Keratinocyte (primary cell): ENCODE measurements around the gene TMBIM1. TPM values are rescaled to one million over a fixed set of nuclear protein-coding genes. Genes with fewer than 3 reads are reported as not detected.

Experiments used
- DNase-seq: peaks from one replicate; pipeline ENCODE4 v3.0.0-alpha.2; 2011; ENCODE audit warnings: low read depth, missing footprints, low spot score
- FAIRE-seq: peaks from 2 replicates; lab custom pipeline; 2011; peaks lifted over from hg19 to GRCh38; lab: Jason Lieb, UNC
- H2AFZ ChIP-seq: 2 replicates; pipeline ENCODE4 v1.6.0; 2012; ENCODE audit warnings: low read length, control low read depth, inconsistent platforms; ENCODE audit not compliant: control insufficient read depth
- H3K27ac ChIP-seq: 2 replicates; pipeline ENCODE4 v1.5.1; 2011; ENCODE audit warnings: low read length; ENCODE audit not compliant: control insufficient read depth, insufficient read depth
- H3K27me3 ChIP-seq: 3 replicates; pipeline ENCODE4 v1.6.0; 2011; ENCODE audit warnings: low read length; ENCODE audit not compliant: control insufficient read depth, insufficient read depth; ENCODE audit errors: extremely low read depth
- H3K36me3 ChIP-seq, 2 experiments: 2 replicates in 1 of 2; 3 replicates in 1 of 2; pipeline ENCODE4 v1.5.1; 2011; ENCODE audit warnings: low read length in 2 of 2, mild to moderate bottlenecking in 1 of 2; ENCODE audit not compliant: control insufficient read depth in 2 of 2, insufficient read depth in 2 of 2; ENCODE audit errors: extremely low read depth in 1 of 2
- H3K4me1 ChIP-seq: 3 replicates; pipeline ENCODE4 v1.5.1; 2011; ENCODE audit warnings: low read length; ENCODE audit not compliant: control insufficient read depth, insufficient read depth; ENCODE audit errors: extremely low read depth
- H3K4me2 ChIP-seq: 3 replicates; pipeline ENCODE4 v1.6.0; 2011; ENCODE audit warnings: low read depth, low read length; ENCODE audit not compliant: control insufficient read depth, insufficient read depth; ENCODE audit errors: extremely low read depth
- H3K4me3 ChIP-seq, 3 experiments: fragments of 200-600 bp in 1 of 3; sonication (generic) in 1 of 3; 2 replicates in 2 of 3; 3 replicates in 1 of 3; pipeline ENCODE4 v1.5.1; 2011 to 2016; ENCODE audit warnings: low read length in 3 of 3, mild to moderate bottlenecking in 3 of 3, control low read depth in 2 of 3, inconsistent platforms in 1 of 3, low read depth in 1 of 3, mixed read lengths in 1 of 3, mixed run types in 1 of 3, moderate library complexity in 1 of 3; ENCODE audit not compliant: control insufficient read depth in 2 of 3, insufficient read depth in 2 of 3; ENCODE audit errors: extremely low read depth in 1 of 3
- H3K79me2 ChIP-seq: 2 replicates; pipeline ENCODE4 v1.6.0; 2012; ENCODE audit warnings: low read length; ENCODE audit not compliant: control insufficient read depth, insufficient read depth
- H3K9ac ChIP-seq: 3 replicates; pipeline ENCODE4 v1.6.0; 2011; ENCODE audit warnings: low read length; ENCODE audit not compliant: control insufficient read depth, insufficient read depth; ENCODE audit errors: extremely low read depth
- H3K9me1 ChIP-seq: 3 replicates; pipeline ENCODE4 v1.6.0; 2011; ENCODE audit warnings: low read length; ENCODE audit not compliant: control insufficient read depth, insufficient read depth; ENCODE audit errors: extremely low read depth
- H3K9me3 ChIP-seq: 2 replicates; pipeline ENCODE4 v1.5.1; 2012; ENCODE audit warnings: low read depth, low read length; ENCODE audit not compliant: control insufficient read depth
- H4K20me1 ChIP-seq: 3 replicates; pipeline ENCODE4 v1.6.0; 2011; ENCODE audit warnings: low read length; ENCODE audit not compliant: control insufficient read depth, insufficient read depth; ENCODE audit errors: extremely low read depth
- CTCF ChIP-seq, 3 experiments: IDR thresholded peaks in 1 of 3; conservative IDR thresholded peaks in 1 of 3; optimal IDR thresholded peaks in 1 of 3; 2 replicates in 2 of 3; 3 replicates in 1 of 3; pipeline versions ENCODE3 to v1.5.1; 2011; ENCODE audit warnings: low read length in 3 of 3, mild to moderate bottlenecking in 3 of 3, moderate library complexity in 2 of 3, control low read depth in 1 of 3, inconsistent platforms in 1 of 3; ENCODE audit not compliant: insufficient read depth in 2 of 3; ENCODE audit errors: extremely low read depth in 1 of 3
- EZH2 ChIP-seq: IDR thresholded peaks from one replicate; pipeline ENCODE4 v1.6.1; 2012; ENCODE audit warnings: inconsistent platforms, mild to moderate bottlenecking, low read length, moderate library complexity
- dilution Hi-C: fragments of 300-500 bp; cut with MboI; formaldehyde crosslinking; loops from one replicate; pipeline ENCODE4 v1.7.0; 2020; ENCODE audit warnings: low sequenced_read_pairs; ENCODE audit not compliant: extremely low pct_ligation_motif_present
- polyA plus RNA-seq, 5 experiments: library from polyadenylated mRNA; depleted of rRNA in 3 of 5; stranded (reverse) in 3 of 5; stranded (forward) in 1 of 5; unstranded in 1 of 5; fragments of >200 nt; gene quantifications; 1 replicate in 1 of 5; 2 replicates in 3 of 5; 3 replicates in 1 of 5; pipeline versions ENCODE4 v1.2.1 to v1.2.3, GENCODE V29; 2011 to 2012; ENCODE audit warnings: missing spikeins in 2 of 5, low read depth in 1 of 5, low replicate concordance in 1 of 5

TMBIM1 gene
- polyA plus RNA-seq, 1 donor (not counting 4 experiments of a cell fraction or from before 2014, with no cell fraction given) = 609 TPM

- Histone ChIP-seq H3K4me1 (no peaks in the 10 kb centered on the region), H3K9me3 (no peaks in the 10 kb centered on the region), H3K79me2 (no peaks in the 10 kb centered on the region), H3K4me2 (no peak overlapping the region), H3K27ac (no peak overlapping the region), H4K20me1 (no peaks in the 10 kb centered on the region), H3K4me3 (no peak overlapping the region), H3K9me1 (no peaks in the 10 kb centered on the region), H2AFZ (no peak overlapping the region), H3K36me3 (no peaks in the 10 kb centered on the region), H3K9ac (no peak overlapping the region), H3K27me3 (no peaks in the 10 kb centered on the region)
- TF ChIP-seq CTCF (optimal IDR thresholded peaks at IDR 0.05 in 1 of 3, IDR thresholded peaks at IDR 0.05 in 1 of 3, conservative IDR thresholded peaks at IDR 0.05 in 1 of 3; ENCODE audit: extremely low read depth in 1 of 3, insufficient read depth in 2 of 3, low read length in 3 of 3) (no peak), EZH2 (no peak)
- no peak for FAIRE-seq
- dilution Hi-C loops = no loop called here
- DNase-seq = no peak
Measured at GRCh38 chr2:218331745-218332144, 39.4 kb upstream of the TMBIM1 start.

- FAIRE-seq (no peak), DNase-seq (no peak)
- H2AFZ ChIP-seq = no peak overlapping the region
- no peak overlapping the region for H3K4me3 ChIP-seq
- no peaks in the 10 kb centered on the region for H3K36me3 ChIP-seq
- H4K20me1 ChIP-seq = no peaks in the 10 kb centered on the region
- TF ChIP-seq EZH2 (no peak), CTCF (optimal IDR thresholded peaks at IDR 0.05 in 1 of 3, IDR thresholded peaks at IDR 0.05 in 1 of 3, conservative IDR thresholded peaks at IDR 0.05 in 1 of 3; ENCODE audit: extremely low read depth in 1 of 3, insufficient read depth in 2 of 3, low read length in 3 of 3) (no peak)
- H3K9ac ChIP-seq = no peak overlapping the region
- no peaks in the 10 kb centered on the region for H3K27me3 ChIP-seq
- H3K4me1 ChIP-seq = no peaks in the 10 kb centered on the region
- dilution Hi-C loops = no loop called here
- no peaks in the 10 kb centered on the region for H3K9me1 ChIP-seq
- H3K27ac ChIP-seq = no peak overlapping the region
- no peaks in the 10 kb centered on the region for H3K79me2 ChIP-seq
- no peaks in the 10 kb centered on the region for H3K9me3 ChIP-seq
- no peak overlapping the region for H3K4me2 ChIP-seq
Measured at GRCh38 chr2:218329826-218330593, 37.7 kb upstream of the TMBIM1 start.
